GM08714 (cell line): ENCODE results near the gene TRIM66.

Experiments used
- H3K4me3 ChIP-seq: fragments of 200-500 bp; sonication (Bioruptor generic); 2 replicates; pipeline ENCODE4 v1.5.1; 2014; ENCODE audit warnings: mild to moderate bottlenecking, low read length, inconsistent platforms
- ZNF274 ChIP-seq: IDR thresholded peaks from 2 replicates; pipeline ENCODE4 v1.6.1; 2012; ENCODE audit warnings: mild to moderate bottlenecking, low read depth, low read length

TRIM66 gene

GRCh38 chr11:8636127-8636526 is 46.3 kb downstream of the TRIM66 start:
- no peak for TF ChIP-seq ZNF274
- H3K4me3 ChIP-seq: no peak overlapping the region

GRCh38 chr11:8634498-8634897 is 48.0 kb downstream of the TRIM66 start:
- no peak for TF ChIP-seq ZNF274
- H3K4me3 ChIP-seq: no peak overlapping the region

GRCh38 chr11:8631395-8632118 is 50.9 kb downstream of the TRIM66 start:
- TF ChIP-seq ZNF274: no peak
- no peak overlapping the region for H3K4me3 ChIP-seq

GRCh38 chr11:8624698-8625097 is 57.8 kb downstream of the TRIM66 start:
- no peak for TF ChIP-seq ZNF274
- H3K4me3 ChIP-seq: no peak overlapping the region

- TF ChIP-seq ZNF274: no peak
- no peak overlapping the region for H3K4me3 ChIP-seq
Measured at GRCh38 chr11:8621147-8621546, 61.3 kb downstream of the TRIM66 start.

GRCh38 chr11:8617063-8617462 is 65.4 kb downstream of the TRIM66 start:
- no peak overlapping the region for H3K4me3 ChIP-seq
- TF ChIP-seq ZNF274: no peak

GRCh38 chr11:8615291-8616032 is 67.0 kb downstream of the TRIM66 start:
- no peak for TF ChIP-seq ZNF274
- H3K4me3 ChIP-seq: no peak overlapping the region

GRCh38 chr11:8614497-8614896 is 68.0 kb downstream of the TRIM66 start:
- no peak for TF ChIP-seq ZNF274
- H3K4me3 ChIP-seq: no peak overlapping the region

GRCh38 chr11:8613036-8613435 is 69.4 kb downstream of the TRIM66 start:
- no peak for TF ChIP-seq ZNF274
- H3K4me3 ChIP-seq: no peak overlapping the region

- no peak for TF ChIP-seq ZNF274
- no peak overlapping the region for H3K4me3 ChIP-seq
Measured at GRCh38 chr11:8612522-8612921, 69.9 kb downstream of the TRIM66 start.

GRCh38 chr11:8610532-8611116 is 71.8 kb downstream of the TRIM66 start:
- no peak overlapping the region for H3K4me3 ChIP-seq
- no peak for TF ChIP-seq ZNF274

- TF ChIP-seq ZNF274: no peak
- H3K4me3 ChIP-seq: no peak overlapping the region
Measured at GRCh38 chr11:8608652-8609051, 73.8 kb downstream of the TRIM66 start.

- no peak for TF ChIP-seq ZNF274
Measured at GRCh38 chr11:8605971-8606563, 76.4 kb downstream of the TRIM66 start.

GRCh38 chr11:8604078-8604723 is 78.3 kb downstream of the TRIM66 start:
- no peak for TF ChIP-seq ZNF274

More at GRCh38 chr11:8605971-8606563, 76.4 kb downstream of the TRIM66 start:
- H3K4me3 ChIP-seq: no peak overlapping the region

More at GRCh38 chr11:8604078-8604723, 78.3 kb downstream of the TRIM66 start:
- H3K4me3 ChIP-seq: no peak overlapping the region
